ENCODE measurements around the gene PCSK2.

Gene PCSK2

GRCh38 chr20:17438436-17439039 lies 211.7 kb downstream of the PCSK2 start:
- no peak for TF ChIP-seq TAF1 (IDR thresholded peaks at IDR 0.05; ENCODE audit: borderline replicate concordance, low read depth, low read length)
- TF ChIP-seq POLR2AphosphoS5 (IDR thresholded peaks at IDR 0.05; ENCODE audit: low read depth, low read length): no peak
- TF ChIP-seq POLR2A (IDR thresholded peaks at IDR 0.05; ENCODE audit: low read depth, low read length): no peak
- DNase-seq (ENCODE audit: insufficient read length) (no peak), FAIRE-seq (no peak)

DNA sequence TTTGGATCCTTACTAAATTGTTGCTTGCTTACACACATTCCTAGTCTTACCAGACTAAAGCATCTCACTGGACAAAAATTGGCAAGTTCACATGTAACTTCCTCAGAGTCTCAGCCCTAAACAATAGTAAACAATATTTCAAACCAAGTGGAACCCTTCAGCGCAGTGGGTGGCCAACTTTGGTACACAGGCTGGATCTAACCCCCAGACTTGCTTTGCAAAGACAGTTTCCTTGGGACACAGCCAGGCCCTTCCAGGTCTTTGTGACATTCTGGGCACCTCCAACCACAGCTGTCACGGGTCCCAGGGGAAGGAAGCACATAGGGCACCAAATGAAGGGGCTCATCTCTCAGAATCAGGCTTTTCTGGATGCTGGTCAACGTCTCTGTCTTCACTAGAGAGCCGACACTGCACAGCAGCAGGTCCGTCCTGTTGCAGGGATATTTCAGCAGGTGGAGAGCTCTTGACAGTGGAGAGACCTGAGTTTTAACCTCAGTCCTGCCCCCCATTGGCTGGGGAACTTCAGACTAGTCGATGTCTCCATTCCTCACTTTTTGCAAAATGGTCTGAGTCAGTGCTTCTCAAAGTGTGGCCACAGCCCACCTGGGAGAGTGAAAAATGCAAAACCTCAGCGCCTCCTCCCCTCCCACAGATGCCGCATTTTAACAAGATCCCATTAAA lies 212.9 kb downstream of the PCSK2 start:
- TF ChIP-seq POLR2AphosphoS5 (IDR thresholded peaks at IDR 0.05; ENCODE audit: low read depth, low read length) (no peak), POLR2A (IDR thresholded peaks at IDR 0.05; ENCODE audit: low read depth, low read length) (no peak), TAF1 (IDR thresholded peaks at IDR 0.05; ENCODE audit: borderline replicate concordance, low read depth, low read length) (no peak)
- no peak for FAIRE-seq
- no peak for DNase-seq (ENCODE audit: insufficient read length)

DNA sequence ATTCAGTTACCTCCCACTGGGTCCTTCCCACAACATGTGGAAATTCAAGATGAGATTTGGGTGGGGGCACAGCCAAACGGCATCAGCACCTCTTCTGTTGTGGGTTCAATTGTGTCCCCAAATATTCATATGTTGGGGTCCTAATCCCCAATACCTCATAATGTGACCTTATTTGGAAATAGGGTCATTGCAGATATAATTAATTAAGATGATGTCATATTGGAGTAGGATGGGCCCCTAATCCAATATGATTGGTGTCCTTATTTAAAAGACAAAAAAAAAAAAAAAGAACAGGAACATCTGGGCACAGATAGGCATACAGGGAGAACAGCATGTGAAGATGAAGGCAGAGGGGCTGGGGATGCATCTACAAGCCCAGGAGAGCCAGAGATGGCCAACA lies 214.9 kb downstream of the PCSK2 start:
- no peak for FAIRE-seq
- DNase-seq (ENCODE audit: insufficient read length): no peak
- no peak for TF ChIP-seq POLR2AphosphoS5 (IDR thresholded peaks at IDR 0.05; ENCODE audit: low read depth, low read length)
- TF ChIP-seq TAF1 (IDR thresholded peaks at IDR 0.05; ENCODE audit: borderline replicate concordance, low read depth, low read length): no peak
- TF ChIP-seq POLR2A (IDR thresholded peaks at IDR 0.05; ENCODE audit: low read depth, low read length): no peak

DNA sequence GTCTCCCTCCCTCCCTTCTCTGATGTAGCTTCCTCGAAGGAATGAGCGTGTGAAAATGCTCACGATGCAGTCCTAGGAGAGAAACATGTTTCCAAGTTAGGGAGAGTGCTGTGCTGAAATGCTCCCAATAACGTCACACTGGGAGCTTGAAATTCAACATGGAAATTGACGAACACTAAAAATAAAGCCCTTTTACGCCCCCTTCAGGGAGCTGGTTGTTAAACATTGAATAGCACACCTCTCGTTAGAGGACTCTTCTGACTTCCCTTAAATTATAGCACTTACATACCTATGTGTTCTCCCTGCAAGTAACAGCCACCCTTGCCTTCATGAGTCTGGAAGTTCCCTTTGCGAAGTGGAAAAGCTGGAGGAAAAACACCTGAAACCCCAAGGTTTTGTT lies 215.7 kb downstream of the PCSK2 start:
- DNase-seq (ENCODE audit: insufficient read length) (no peak), FAIRE-seq (no peak)
- no peak for TF ChIP-seq POLR2A (IDR thresholded peaks at IDR 0.05; ENCODE audit: low read depth, low read length)
- no peak for TF ChIP-seq TAF1 (IDR thresholded peaks at IDR 0.05; ENCODE audit: borderline replicate concordance, low read depth, low read length)

DNA sequence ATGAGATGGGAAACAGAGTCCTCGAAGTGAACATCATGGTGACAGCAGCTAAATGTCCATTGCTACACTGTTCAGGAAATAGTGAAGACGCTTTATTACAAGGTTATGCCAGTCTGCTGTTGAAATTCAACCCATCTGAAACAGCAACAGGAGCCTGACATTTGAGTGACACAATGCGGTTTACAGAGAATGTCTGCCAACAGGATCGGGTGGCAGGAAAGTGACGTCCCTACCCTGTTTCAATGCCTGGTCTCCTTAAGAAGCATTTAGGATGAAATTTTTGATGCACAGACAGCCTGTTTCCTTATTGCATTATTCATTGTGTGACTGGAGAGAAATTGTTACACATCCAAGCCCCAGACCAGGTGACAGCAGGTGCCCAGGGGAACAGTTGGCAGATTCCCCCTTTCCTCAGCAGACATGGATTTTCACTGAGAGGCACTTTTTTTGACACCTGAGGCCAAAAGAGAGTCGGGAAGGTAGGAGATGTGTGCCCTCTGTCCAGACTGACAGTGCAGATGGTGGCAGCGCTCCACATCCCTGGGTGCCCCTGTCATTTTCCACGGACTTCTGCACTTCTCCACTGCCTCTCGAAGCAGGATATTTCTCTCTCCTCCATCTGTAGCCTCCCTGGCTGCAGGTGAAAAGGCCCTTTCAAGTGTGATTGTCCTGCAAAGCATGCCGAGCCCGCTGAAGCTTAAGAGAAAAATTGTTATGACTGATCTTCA lies 216.5 kb downstream of the PCSK2 start:
- TF ChIP-seq POLR2A (IDR thresholded peaks at IDR 0.05; ENCODE audit: low read depth, low read length): no peak
- no peak for TF ChIP-seq TAF1 (IDR thresholded peaks at IDR 0.05; ENCODE audit: borderline replicate concordance, low read depth, low read length)
- TF ChIP-seq POLR2AphosphoS5 (IDR thresholded peaks at IDR 0.05; ENCODE audit: low read depth, low read length): no peak
- DNase-seq (ENCODE audit: insufficient read length) (no peak), FAIRE-seq (no peak)

DNA sequence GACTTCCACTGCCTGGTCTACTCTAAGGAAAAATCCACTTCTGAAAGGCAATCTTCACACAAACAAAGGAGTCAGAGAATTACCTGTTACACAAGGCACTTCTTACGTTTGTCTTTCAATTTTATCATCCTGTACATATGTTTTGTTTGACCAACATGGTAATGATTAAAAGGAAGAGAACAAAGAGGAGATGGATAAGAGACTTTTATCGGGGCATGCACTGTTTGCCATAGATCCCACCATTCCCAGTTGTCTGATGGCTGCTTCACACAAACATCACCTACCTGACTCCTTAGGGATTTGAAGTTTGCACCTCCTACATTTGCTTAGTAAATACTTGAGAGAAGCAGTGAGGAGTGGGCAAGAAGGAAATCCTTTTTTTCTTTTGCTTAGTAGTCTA lies 217.3 kb downstream of the PCSK2 start:
- no peak for TF ChIP-seq TAF1 (IDR thresholded peaks at IDR 0.05; ENCODE audit: borderline replicate concordance, low read depth, low read length)
- no peak for TF ChIP-seq POLR2A (IDR thresholded peaks at IDR 0.05; ENCODE audit: low read depth, low read length)
- no peak for TF ChIP-seq POLR2AphosphoS5 (IDR thresholded peaks at IDR 0.05; ENCODE audit: low read depth, low read length)
- FAIRE-seq: no peak
- no peak for DNase-seq (ENCODE audit: insufficient read length)

DNA sequence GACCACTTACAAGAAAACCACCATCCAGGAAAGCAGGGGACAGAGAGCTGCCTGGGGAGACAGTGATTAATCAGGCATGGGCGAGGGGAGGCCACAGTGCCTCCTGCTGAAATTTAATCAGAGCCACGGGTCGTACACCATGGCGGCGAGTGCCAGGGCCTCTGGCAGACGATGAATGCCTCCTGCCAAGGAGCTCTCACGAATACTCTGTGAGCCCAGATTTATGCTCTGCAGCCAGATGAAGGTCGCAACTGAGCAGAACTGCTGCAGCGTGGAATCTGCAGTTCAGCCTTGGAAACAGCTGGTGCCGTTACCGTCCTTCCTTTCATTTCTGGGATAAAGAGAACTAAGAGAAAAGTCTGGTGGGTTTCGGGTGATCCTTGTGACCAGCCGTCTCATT lies 218.7 kb downstream of the PCSK2 start:
- FAIRE-seq (no peak), DNase-seq (ENCODE audit: insufficient read length) (no peak)
- TF ChIP-seq POLR2A (IDR thresholded peaks at IDR 0.05; ENCODE audit: low read depth, low read length) (no peak), POLR2AphosphoS5 (IDR thresholded peaks at IDR 0.05; ENCODE audit: low read depth, low read length) (no peak), TAF1 (IDR thresholded peaks at IDR 0.05; ENCODE audit: borderline replicate concordance, low read depth, low read length) (no peak)

DNA sequence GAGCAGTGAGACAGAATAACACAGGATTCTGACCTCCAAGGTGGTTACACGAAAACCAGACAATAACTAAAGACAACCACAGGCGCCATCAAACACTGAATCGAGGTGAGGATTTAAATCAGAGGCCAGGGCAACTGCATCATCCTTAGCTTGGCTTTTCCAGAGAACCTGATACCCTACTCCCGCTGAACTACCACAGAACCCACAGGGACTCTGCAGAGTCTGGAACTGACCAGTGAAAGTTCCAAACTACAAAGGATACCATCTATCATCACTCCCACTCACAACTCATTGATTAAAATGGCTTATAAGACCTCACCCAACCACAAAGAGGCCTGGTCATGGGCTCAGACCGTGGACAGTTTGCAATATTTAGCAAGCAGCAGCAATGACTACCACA lies 219.3 kb downstream of the PCSK2 start:
- DNase-seq (ENCODE audit: insufficient read length): no peak

GRCh38 chr20:17448071-17448470 lies 221.2 kb downstream of the PCSK2 start:
- no peak for TF ChIP-seq TAF1 (IDR thresholded peaks at IDR 0.05; ENCODE audit: borderline replicate concordance, low read depth, low read length)
- TF ChIP-seq POLR2AphosphoS5 (IDR thresholded peaks at IDR 0.05; ENCODE audit: low read depth, low read length): no peak
- TF ChIP-seq POLR2A (IDR thresholded peaks at IDR 0.05; ENCODE audit: low read depth, low read length): no peak
- FAIRE-seq (no peak), DNase-seq (ENCODE audit: insufficient read length) (no peak)

More for the DNA sequence above, 219.3 kb downstream of the PCSK2 start:
- FAIRE-seq: no peak
- TF ChIP-seq POLR2AphosphoS5 (IDR thresholded peaks at IDR 0.05; ENCODE audit: low read depth, low read length) (no peak), POLR2A (IDR thresholded peaks at IDR 0.05; ENCODE audit: low read depth, low read length) (no peak), TAF1 (IDR thresholded peaks at IDR 0.05; ENCODE audit: borderline replicate concordance, low read depth, low read length) (no peak)

DNA sequence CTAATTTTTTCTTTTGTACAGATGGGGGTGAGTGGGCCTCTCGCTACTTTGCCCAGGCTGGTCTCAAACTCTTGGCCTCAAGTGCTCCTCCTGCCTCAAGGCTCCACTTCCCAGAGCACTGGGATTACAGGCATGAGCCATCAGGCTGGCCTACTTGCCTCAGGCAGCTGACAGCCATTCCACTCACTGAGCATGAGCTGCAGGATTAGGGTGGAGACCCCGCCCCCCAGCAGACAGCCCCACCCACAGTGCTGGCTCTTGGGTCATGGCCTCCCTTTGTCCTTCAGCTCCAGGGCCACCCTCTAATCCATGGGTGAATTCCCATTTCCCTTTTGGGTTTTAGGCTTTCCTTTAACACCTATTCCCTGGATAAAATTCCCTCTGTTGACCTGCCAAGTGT lies 222.2 kb downstream of the PCSK2 start:
- TF ChIP-seq POLR2AphosphoS5 (IDR thresholded peaks at IDR 0.05; ENCODE audit: low read depth, low read length) (no peak), POLR2A (IDR thresholded peaks at IDR 0.05; ENCODE audit: low read depth, low read length) (no peak)
- DNase-seq (ENCODE audit: insufficient read length) (no peak), FAIRE-seq (no peak)

- no peak for FAIRE-seq
- TF ChIP-seq TAF1 (IDR thresholded peaks at IDR 0.05; ENCODE audit: borderline replicate concordance, low read depth, low read length): no peak
- no peak for TF ChIP-seq POLR2A (IDR thresholded peaks at IDR 0.05; ENCODE audit: low read depth, low read length)
- TF ChIP-seq POLR2AphosphoS5 (IDR thresholded peaks at IDR 0.05; ENCODE audit: low read depth, low read length): no peak
- DNase-seq (ENCODE audit: insufficient read length): no peak
These were observed 225.6 kb downstream of the PCSK2 start for GRCh38 chr20:17452441-17452840.

GRCh38 chr20:17453592-17453991 lies 226.8 kb downstream of the PCSK2 start:
- TF ChIP-seq POLR2A (IDR thresholded peaks at IDR 0.05; ENCODE audit: low read depth, low read length) (no peak), TAF1 (IDR thresholded peaks at IDR 0.05; ENCODE audit: borderline replicate concordance, low read depth, low read length) (no peak), POLR2AphosphoS5 (IDR thresholded peaks at IDR 0.05; ENCODE audit: low read depth, low read length) (no peak)
- FAIRE-seq (no peak), DNase-seq (ENCODE audit: insufficient read length) (no peak)
